Measurements from ENCODE around the gene PEAR1. TPM values are rescaled to one million over a fixed set of nuclear protein-coding genes. Genes with fewer than 3 reads are reported as not detected.
A peak's percentile ranks its signal among the peaks of the same experiment; 100 is the strongest.
"Not testable (repeated sequence)": the region's sequence is repeated elsewhere in the genome, so short reads cannot be mapped to it uniquely, and the experiment has no call there.

Gene PEAR1
- total RNA-seq, 1 donor: 12.7 TPM

DNA sequence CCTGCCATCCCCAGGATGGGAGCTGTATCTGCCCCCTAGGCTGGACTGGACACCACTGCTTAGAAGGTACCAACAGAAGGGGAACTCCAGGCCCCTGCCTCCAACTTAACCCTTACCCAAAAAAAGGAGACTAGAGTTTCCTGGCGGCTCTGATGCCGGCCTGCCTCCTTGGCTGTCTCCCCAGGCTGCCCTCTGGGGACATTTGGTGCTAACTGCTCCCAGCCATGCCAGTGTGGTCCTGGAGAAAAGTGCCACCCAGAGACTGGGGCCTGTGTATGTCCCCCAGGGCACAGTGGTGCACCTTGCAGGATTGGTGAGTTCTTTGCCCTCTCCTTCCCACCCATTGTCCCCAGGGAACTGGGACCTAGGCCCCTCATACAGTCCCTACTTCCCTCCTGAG lies 18.8 kb downstream of the PEAR1 start:
- DNase-seq (ENCODE audit: low read depth in 2 of 3, low spot score in 2 of 3): no peak

DNA sequence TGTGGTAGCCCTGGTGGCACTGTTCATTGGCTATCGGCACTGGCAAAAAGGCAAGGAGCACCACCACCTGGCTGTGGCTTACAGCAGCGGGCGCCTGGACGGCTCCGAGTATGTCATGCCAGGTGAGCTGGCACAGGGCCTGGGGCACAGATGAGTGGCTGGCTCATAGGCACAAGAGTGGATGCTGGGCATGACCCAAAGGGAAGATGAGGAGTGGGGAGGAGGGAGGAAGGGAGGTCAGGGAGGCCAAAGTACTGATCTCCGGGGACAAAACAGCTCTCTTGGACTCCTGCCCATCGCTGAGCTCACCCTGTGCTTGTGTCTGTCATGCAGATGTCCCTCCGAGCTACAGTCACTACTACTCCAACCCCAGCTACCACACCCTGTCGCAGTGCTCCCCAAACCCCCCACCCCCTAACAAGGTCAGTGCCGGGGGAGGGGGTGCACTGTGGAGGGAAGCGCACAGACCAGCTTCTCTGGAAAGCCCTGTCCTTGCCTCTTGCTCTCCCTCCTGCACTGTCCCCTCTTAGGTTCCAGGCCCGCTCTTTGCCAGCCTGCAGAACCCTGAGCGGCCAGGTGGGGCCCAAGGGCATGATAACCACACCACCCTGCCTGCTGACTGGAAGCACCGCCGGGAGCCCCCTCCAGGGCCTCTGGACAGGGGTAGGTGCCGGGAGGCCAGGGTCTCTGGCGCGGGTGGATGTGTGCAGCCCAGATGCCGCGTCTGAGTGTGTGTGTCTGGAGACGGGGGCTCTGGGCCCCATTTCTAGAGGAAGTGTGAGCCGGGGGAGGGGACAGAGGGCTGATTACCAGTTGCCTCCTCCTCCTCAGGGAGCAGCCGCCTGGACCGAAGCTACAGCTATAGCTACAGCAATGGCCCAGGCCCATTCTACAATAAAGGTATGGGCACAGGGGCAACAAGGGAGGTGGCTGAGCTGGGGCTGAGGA lies 19.6 kb downstream of the PEAR1 start:
- DNase-seq (ENCODE audit: low read depth in 2 of 3, low spot score in 2 of 3): no peak

DNA sequence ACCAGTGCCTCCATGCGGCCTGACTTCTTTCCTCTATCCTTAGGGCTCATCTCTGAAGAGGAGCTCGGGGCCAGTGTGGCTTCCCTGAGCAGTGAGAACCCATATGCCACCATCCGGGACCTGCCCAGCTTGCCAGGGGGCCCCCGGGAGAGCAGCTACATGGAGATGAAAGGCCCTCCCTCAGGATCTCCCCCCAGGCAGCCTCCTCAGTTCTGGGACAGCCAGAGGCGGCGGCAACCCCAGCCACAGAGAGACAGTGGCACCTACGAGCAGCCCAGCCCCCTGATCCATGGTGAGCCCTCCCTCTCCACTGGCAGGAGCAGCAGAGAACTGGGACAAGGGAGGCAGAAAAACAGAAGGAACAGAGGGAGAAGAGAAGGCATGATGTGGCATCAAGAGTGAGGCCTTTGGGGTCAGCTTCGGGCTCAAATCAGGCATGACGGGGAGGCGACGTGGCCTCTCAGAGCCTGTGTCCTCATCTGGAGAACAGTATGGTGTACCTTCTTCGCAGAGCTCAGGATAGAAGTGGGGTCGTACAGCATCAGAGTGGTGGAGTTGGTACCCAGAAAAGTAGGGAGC lies 20.4 kb downstream of the PEAR1 start:
- DNase-seq (ENCODE audit: low read depth in 2 of 3, low spot score in 2 of 3): no peak

DNA sequence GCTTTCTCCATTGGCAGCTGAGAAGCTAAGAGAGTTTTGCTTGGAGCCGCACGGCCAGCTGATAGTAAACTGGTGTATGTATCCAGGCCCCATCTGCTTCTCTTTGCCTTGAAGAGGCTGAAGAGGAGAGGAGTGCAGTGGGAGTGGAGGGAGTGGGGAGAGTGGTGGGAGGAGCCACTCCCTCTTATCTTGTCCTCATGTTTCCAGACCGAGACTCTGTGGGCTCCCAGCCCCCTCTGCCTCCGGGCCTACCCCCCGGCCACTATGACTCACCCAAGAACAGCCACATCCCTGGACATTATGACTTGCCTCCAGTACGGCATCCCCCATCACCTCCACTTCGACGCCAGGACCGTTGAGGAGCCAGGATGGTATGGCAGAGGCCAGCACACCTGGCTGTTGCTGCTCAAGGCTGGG lies 20.9 kb downstream of the PEAR1 start:
- no peak for DNase-seq (ENCODE audit: low read depth in 2 of 3, low spot score in 2 of 3)

DNA sequence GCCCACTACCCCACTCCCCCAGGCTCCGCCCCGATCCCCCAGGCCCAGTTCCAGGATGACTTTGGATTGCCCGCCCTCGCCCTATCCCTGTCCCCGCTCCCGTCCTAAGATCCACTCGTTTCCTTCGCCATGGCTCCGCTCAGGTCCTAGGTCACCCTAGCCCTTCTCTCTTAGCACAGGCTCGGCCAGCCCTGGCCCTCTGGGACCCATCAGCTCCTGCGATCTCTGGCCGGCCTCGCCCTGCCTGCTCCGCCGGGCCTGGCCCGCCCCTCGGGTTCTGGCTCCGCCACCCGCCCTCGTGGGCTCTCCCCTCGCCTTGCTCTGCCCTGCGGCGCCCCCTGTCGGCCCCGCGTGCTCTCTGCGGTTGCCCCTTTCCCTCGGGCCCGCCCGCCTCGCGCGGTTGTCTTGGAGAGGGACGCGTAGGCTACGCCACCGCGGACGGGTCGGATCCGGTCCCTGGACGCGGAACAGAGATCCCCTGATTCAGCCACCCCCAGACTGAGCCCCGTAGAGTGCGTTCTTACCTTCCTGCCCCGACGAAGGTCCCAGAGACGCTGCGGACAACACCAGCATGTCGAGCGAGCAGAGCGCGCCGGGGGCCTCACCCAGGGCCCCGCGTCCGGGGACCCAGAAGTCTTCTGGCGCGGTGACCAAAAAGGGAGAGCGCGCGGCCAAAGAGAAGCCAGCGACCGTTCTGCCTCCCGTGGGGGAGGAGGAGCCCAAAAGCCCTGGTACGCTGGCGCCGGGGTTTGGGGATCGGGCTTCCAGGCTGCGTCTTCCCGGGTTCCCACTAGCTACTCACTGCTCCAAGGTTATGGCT lies 26.9 kb downstream of the PEAR1 start, which contains the start of gene LRRC71:
Gene LRRC71 (plus strand): TSS at position 400 of the 820 bp plus-strand sequence. CDS start 172 bp downstream, at position 572.
- DNase-seq (ENCODE audit: low read depth in 2 of 3, low spot score in 2 of 3): peak; percentile 22 to 89 (median 85)

- no peak for DNase-seq (ENCODE audit: low read depth in 2 of 3, low spot score in 2 of 3)
Observed at GRCh38 chr1:156921053-156921529, 27.6 kb downstream of the PEAR1 start.

DNA sequence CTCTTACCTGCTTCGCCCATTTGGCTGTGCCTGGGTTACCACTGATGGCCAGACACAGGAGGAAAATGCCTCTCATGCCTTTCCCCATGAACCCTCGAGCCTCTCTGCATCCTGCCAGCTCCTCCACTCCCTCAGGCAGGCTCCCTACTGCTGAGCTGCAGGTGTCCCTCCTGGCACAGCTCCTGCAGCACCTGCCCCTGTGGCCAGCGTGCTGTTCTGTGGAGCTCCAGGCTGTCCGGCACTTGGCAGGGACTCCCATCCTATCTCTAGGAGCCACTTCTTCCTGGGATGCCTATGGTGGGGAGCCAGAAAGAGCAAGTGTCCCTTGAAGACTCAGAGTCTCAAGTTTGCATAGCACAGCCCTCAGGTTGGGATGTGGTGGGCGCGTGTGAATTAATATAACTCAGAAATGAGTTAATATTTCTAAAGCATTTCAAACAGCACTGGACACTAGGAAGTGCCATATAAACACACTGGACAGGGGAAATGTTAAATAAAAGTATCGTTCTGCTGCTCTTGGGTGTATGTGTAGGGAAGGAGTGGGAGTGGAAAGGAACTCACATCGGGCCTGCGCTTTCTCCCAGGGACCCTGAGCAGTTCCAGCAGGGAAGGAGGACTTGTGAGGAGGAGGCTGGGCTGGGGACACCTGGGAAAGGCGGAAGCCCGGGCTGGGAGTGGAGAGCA lies 29.6 kb downstream of the PEAR1 start:
- DNase-seq (ENCODE audit: low read depth in 2 of 3, low spot score in 2 of 3): no peak

- peak in 2 of 3 donors; percentile 40 to 48 for DNase-seq (ENCODE audit: low read depth in 2 of 3, low spot score in 2 of 3)
Observed at GRCh38 chr1:156923670-156924477, 30.4 kb downstream of the PEAR1 start.

GRCh38 chr1:156924478-156925153 lies 31.1 kb downstream of the PEAR1 start:
- DNase-seq (ENCODE audit: low read depth in 2 of 3, low spot score in 2 of 3): no peak

- no peak for DNase-seq (ENCODE audit: low read depth in 2 of 3, low spot score in 2 of 3)
Observed at GRCh38 chr1:156925154-156926010, 31.9 kb downstream of the PEAR1 start.

DNA sequence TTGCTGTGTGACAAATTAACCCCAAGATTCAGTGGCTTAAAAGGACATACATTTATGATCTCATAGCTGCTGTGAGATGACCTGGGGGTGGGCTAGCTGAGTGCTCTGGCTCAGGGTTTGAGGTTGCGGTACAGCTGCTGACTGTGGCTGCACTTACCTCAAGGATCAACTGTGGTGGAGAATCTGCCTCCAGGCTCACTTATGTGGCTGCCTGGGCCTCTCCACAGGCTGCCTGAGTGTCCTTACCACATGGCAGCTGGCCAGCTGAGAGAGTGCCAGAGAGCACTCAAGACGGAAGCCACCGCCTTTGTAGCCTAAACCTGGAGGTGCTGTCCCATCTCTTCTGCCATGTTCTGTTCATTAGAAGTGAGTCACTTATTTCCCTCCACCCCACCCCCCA lies 32.7 kb downstream of the PEAR1 start:
- DNase-seq (ENCODE audit: low read depth in 2 of 3, low spot score in 2 of 3): peak in 2 of 3 donors; percentile 91 to 95

- not testable (repeated sequence) for DNase-seq (ENCODE audit: low read depth in 2 of 3, low spot score in 2 of 3)
Observed at GRCh38 chr1:156926695-156927094, 33.2 kb downstream of the PEAR1 start.

DNA sequence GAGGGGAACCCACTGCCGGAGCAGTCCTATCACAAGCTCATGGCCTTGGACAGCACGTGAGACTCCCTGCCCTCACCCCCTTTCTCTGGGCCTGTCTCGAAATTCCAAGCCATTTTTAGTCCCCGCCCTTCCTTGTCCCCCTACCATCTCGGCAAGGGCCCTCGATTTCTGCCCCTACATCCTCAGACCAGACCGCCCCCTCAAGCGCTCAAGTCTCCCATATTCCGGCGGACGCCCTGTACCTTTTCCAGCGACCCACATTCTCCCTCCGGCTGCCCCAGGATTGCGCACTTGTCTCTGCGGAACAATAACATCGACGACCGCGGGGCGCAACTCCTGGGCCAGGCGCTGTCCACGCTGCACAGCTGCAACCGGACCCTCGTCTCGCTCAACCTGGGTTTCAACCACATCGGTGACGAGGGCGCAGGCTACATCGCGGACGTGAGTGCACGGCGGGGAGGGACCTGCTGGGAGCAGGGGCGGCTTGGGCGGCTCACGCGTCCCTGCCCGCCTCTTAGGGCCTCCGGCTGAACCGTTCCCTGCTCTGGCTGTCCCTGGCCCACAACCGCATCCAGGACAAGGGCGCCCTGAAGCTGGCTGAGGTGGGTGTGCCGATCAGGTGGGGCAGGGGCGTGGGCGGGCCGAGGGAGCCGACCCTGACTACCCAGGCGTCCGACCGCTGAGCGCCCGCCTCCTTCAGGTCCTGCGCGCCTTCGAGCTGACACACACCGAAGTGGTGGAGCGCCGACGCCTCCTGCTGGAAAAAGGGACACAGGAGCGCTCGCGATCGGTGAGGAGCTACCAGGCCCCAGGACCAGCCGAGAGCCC lies 33.9 kb downstream of the PEAR1 start:
- peak; percentile 29 to 84 (median 78) for DNase-seq (ENCODE audit: low read depth in 2 of 3, low spot score in 2 of 3)

GRCh38 chr1:156928043-156928602 lies 34.6 kb downstream of the PEAR1 start:
- no peak for DNase-seq (ENCODE audit: low read depth in 2 of 3, low spot score in 2 of 3)

DNA sequence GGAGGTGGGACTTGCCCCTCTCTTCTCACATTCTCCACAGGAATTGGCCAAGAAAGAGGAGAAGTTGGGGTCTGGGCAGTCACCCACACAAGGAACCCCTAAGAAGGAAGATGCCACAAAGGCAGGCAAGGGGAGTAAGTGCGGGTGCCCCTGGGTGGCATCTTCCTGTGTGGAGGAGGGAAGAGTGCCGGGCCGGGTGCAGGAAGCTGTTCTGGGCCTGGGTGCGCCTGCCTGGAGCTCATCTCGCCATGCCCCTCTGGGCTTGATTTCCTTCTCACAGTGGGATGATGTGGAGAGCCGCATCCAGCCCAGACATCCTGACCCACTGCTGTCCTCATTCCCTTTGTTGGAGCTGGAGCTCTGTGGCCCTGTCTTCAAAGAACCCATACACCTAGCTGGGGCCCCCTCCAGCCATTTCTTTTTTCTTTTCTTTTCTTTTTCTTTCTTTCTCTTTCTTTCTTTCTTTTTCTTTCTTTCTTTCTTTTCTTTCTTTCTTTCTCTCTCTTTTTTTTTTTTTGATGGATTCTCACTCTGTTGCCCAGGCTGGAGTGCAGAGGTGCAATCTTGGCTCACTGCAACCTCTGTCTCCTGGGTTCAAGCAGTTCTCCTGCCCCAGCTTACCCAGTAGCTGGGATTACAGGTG lies 36.2 kb downstream of the PEAR1 start:
- DNase-seq (ENCODE audit: low read depth in 2 of 3, low spot score in 2 of 3): no peak

- no peak for DNase-seq (ENCODE audit: low read depth in 2 of 3, low spot score in 2 of 3)
Observed at GRCh38 chr1:156930483-156930882, 37.0 kb downstream of the PEAR1 start.

All from hematopoietic multipotent progenitor cell (in vitro differentiated cells).